GM23338 (cell line): ENCODE measurements around the gene TTLL8. TPM values are rescaled to one million over a fixed set of nuclear protein-coding genes. Genes with fewer than 3 reads are reported as not detected.

Experiments
- ATAC-seq: fragments of 200-7000 bp; cut with Tn5 transposase; 3 replicates; pipeline ENCODE4 v1.9.1; 2020
- DNase-seq: peaks from one replicate; pipeline ENCODE4 v3.0.0-alpha.2; 2015; ENCODE audit warnings: low spot score
- H2AFZ ChIP-seq: fragments of 200-600 bp; sonication (generic); 2 replicates; pipeline ENCODE4 v1.8.0; 2016; ENCODE audit warnings: antibody characterized with exemption, mild to moderate bottlenecking, moderate library complexity
- H3F3A ChIP-seq: fragments of 200-600 bp; sonication (generic); replicated peaks from 2 replicates; pipeline ENCODE4 v1.8.0; 2017; ENCODE audit warnings: antibody characterized with exemption, mixed run types, low read depth
- H3K27ac ChIP-seq: fragments of 200-600 bp; sonication (generic); 2 replicates; pipeline ENCODE4 v1.6.1; 2016; ENCODE audit warnings: low read depth
- H3K27me3 ChIP-seq: fragments of 200-600 bp; sonication (generic); 2 replicates; pipeline ENCODE4 v1.8.0; 2016; ENCODE audit warnings: mild to moderate bottlenecking, mixed run types, moderate library complexity; ENCODE audit not compliant: insufficient read depth
- H3K36me3 ChIP-seq: fragments of 200-600 bp; sonication (generic); 2 replicates; pipeline ENCODE4 v1.8.0; 2016; ENCODE audit warnings: mild to moderate bottlenecking; ENCODE audit not compliant: insufficient read depth
- H3K4me1 ChIP-seq: fragments of 200-600 bp; sonication (generic); 2 replicates; pipeline ENCODE4 v1.8.0; 2016; ENCODE audit warnings: mild to moderate bottlenecking, moderate library complexity; ENCODE audit not compliant: insufficient read depth
- H3K4me2 ChIP-seq: fragments of 200-600 bp; sonication (generic); 2 replicates; pipeline ENCODE4 v1.7.1; 2017; ENCODE audit warnings: mixed run types
- H3K4me3 ChIP-seq: fragments of 200-600 bp; sonication (generic); 2 replicates; pipeline ENCODE4 v1.6.1; 2016; ENCODE audit warnings: mixed run types
- H3K79me2 ChIP-seq: fragments of 200-600 bp; sonication (generic); replicated peaks from 2 replicates; pipeline ENCODE4 v1.8.0; 2017; ENCODE audit warnings: mild to moderate bottlenecking; ENCODE audit not compliant: insufficient read depth
- H3K9me2 ChIP-seq: fragments of 200-600 bp; sonication (generic); 2 replicates; pipeline ENCODE4 v1.8.0; 2017; ENCODE audit not compliant: insufficient read depth
- H4K20me1 ChIP-seq: fragments of 200-600 bp; sonication (generic); replicated peaks from 2 replicates; pipeline ENCODE4 v1.8.0; 2017; ENCODE audit warnings: mild to moderate bottlenecking; ENCODE audit not compliant: insufficient read depth
- H3K27ac Mint-ChIP-seq: 2 replicates; pipeline ENCODE4 v1.8.0; 2020; ENCODE audit warnings: inconsistent platforms, mild to moderate bottlenecking, moderate library complexity, mixed read lengths
- H3K27me3 Mint-ChIP-seq: 3 replicates; pipeline ENCODE4 v1.8.0; 2022; ENCODE audit warnings: low read depth, mild to moderate bottlenecking, moderate library complexity, mixed read lengths, inconsistent platforms; ENCODE audit not compliant: insufficient read depth, poor library complexity
- H3K36me3 Mint-ChIP-seq: 3 replicates; pipeline ENCODE4 v1.8.0; 2021; ENCODE audit warnings: low read depth, mild to moderate bottlenecking, inconsistent platforms, moderate library complexity, mixed read lengths
- H3K4me1 Mint-ChIP-seq: 3 replicates; pipeline ENCODE4 v1.8.0; 2020; ENCODE audit warnings: mild to moderate bottlenecking, inconsistent platforms, mixed read lengths
- H3K4me3 Mint-ChIP-seq: 3 replicates; pipeline ENCODE4 v1.8.0; 2021; ENCODE audit warnings: moderate library complexity, mild to moderate bottlenecking, inconsistent platforms, mixed read lengths
- H3K9me3 Mint-ChIP-seq: 3 replicates; pipeline ENCODE4 v1.8.0; 2020; ENCODE audit warnings: moderate library complexity, mild to moderate bottlenecking, inconsistent platforms, mixed read lengths
- EZH2 ChIP-seq: fragments of 200-600 bp; sonication (generic); IDR thresholded peaks from one replicate; pipeline ENCODE4 v1.8.0; 2017; ENCODE audit warnings: antibody characterized with exemption, mild to moderate bottlenecking, low read depth; ENCODE audit not compliant: unreplicated experiment
- EZH2phosphoT487 ChIP-seq: fragments of 200-600 bp; sonication (generic); IDR thresholded peaks from one replicate; pipeline ENCODE4 v1.8.1; 2018; ENCODE audit warnings: antibody characterized with exemption; ENCODE audit not compliant: unreplicated experiment
- JUNB ChIP-seq: IDR thresholded peaks from one replicate; pipeline ENCODE4 v1.6.1; 2016; ENCODE audit warnings: antibody characterized with exemption; ENCODE audit not compliant: unreplicated experiment
- POLR2AphosphoS5 ChIP-seq: IDR thresholded peaks from 2 replicates; pipeline ENCODE4 v1.6.1; 2016; ENCODE audit warnings: antibody characterized with exemption, low read depth
- STAT1 ChIP-seq: IDR thresholded peaks from one replicate; pipeline ENCODE4 v1.6.1; 2016; ENCODE audit warnings: antibody characterized with exemption; ENCODE audit not compliant: unreplicated experiment
- ZNF114 ChIP-seq: fragments of 250-450 bp; sonication (Bioruptor Pico); IDR thresholded peaks from 2 replicates; pipeline ENCODE4 v1.5.0; 2020; ENCODE audit warnings: mild to moderate bottlenecking, moderate library complexity
- ZNF462 ChIP-seq: fragments of 250-450 bp; sonication (Bioruptor Pico); IDR thresholded peaks from 2 replicates; pipeline ENCODE4 v1.5.0; 2020; ENCODE audit warnings: mild to moderate bottlenecking, moderate library complexity
- polyA plus RNA-seq: library from polyadenylated mRNA; unstranded; fragments of >200 nt; fragmentation: Nextera tagmentation; extraction: Ambion mirVana; gene quantifications from 2 replicates; pipeline ENCODE4 v1.2.1, GENCODE V29; 2016
- total RNA-seq: library from RNA; depleted of rRNA; stranded (reverse); fragments of >200 nt; shearing (Covaris generic); gene quantifications from 2 replicates; pipeline ENCODE4 v1.2.3, GENCODE V29; 2014
- TF ChIP-seq, protein P1 (sequence below): IDR thresholded peaks from 2 replicates; pipeline ENCODE4 v1.6.1; 2016; ENCODE audit warnings: antibody characterized with exemption

TTLL8 gene
- total and polyA plus RNA-seq, 2 experiments from 2014 or later: not detected

DNA sequence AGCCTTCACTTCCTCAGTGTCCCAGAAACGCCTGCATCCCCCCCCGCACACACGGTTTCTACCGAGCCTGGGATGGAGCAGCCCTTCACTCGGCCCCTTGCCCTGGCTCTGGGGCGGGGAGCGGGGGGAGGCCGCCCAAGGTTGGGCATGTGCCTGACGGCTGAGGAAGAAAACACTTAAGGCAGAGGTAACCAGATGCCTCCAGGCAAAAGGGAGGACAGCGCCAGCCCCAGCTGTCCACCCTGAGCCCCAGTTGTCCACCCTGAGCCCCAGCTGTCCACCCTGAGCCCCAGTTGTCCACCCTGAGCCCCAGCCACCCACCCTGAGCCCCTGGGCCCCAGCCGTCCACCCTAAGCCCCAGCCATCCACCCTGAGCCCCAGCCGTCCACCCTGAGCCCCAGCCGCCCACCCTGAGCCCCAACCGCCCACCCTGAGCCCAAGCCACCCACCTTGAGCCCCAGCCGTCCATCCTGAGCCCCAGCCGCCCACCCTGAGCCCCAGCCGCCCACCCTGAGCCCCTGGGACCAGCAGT lies 3.8 kb upstream of the TTLL8 start:
- no peak for DNase-seq

More for the DNA sequence above, 3.8 kb upstream of the TTLL8 start:
- no peak for TF ChIP-seq EZH2phosphoT487
- no peak for TF ChIP-seq ZNF114 (CRISPR knock-in tag)
- TF ChIP-seq STAT1: no peak
- no peak for TF ChIP-seq ZNF462 (CRISPR knock-in tag)
- TF ChIP-seq EZH2: no peak
- TF ChIP-seq, protein P1, sequence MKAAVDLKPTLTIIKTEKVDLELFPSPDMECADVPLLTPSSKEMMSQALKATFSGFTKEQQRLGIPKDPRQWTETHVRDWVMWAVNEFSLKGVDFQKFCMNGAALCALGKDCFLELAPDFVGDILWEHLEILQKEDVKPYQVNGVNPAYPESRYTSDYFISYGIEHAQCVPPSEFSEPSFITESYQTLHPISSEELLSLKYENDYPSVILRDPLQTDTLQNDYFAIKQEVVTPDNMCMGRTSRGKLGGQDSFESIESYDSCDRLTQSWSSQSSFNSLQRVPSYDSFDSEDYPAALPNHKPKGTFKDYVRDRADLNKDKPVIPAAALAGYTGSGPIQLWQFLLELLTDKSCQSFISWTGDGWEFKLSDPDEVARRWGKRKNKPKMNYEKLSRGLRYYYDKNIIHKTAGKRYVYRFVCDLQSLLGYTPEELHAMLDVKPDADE: no peak
- TF ChIP-seq JUNB: no peak
- no peak for TF ChIP-seq POLR2AphosphoS5
- Mint-ChIP-seq H3K4me1 (peaks cover 11% of the 10 kb centered on the region), H3K36me3 (no peaks in the 10 kb centered on the region), H3K9me3 (no peaks in the 10 kb centered on the region), H3K27ac (no peak overlapping the region), H3K4me3 (no peak overlapping the region), H3K27me3 (peaks cover 15% of the 10 kb centered on the region)
- H4K20me1 ChIP-seq: no peaks in the 10 kb centered on the region
- H3K4me1 ChIP-seq: peaks cover 5% of the 10 kb centered on the region
- peaks cover 17% of the 10 kb centered on the region for H3K27me3 ChIP-seq
- H3K4me3 ChIP-seq: no peak overlapping the region
- no peaks in the 10 kb centered on the region for H3K36me3 ChIP-seq
- ATAC-seq: no peak
- H3K4me2 ChIP-seq: no peak overlapping the region
- H3F3A ChIP-seq: 0 out of 2 replicates have a peak, but pooled peaks cover 3% of the 10 kb centered on the region
- no peak overlapping the region for H2AFZ ChIP-seq
- no peaks in the 10 kb centered on the region for H3K9me2 ChIP-seq
- no peak overlapping the region for H3K27ac ChIP-seq
- no peaks in the 10 kb centered on the region for H3K79me2 ChIP-seq
